ENCODE measurements around the gene SUPV3L1. TPM values are rescaled to one million over a fixed set of nuclear protein-coding genes. Genes with fewer than 3 reads are reported as not detected.

SUPV3L1 gene
- total and polyA plus RNA-seq, 2 of the 8 experiments (the other 6 are each of a cell fraction or from before 2014, with no cell fraction given): 34.6 to 45.6 TPM

- H3K79me1 ChIP-seq (ENCODE audit: low read depth, low read length): no peaks in the 10 kb centered on the region
- no peak overlapping the region for H2BK15ac ChIP-seq (ENCODE audit: low read length)
- no peak overlapping the region for H2BK20ac ChIP-seq (ENCODE audit: low read length)
- FAIRE-seq (no peak), DNase-seq (ENCODE audit: low read depth in 1 of 2, low spot score in 2 of 2) (no peak)
- no peak overlapping the region for H2AFZ ChIP-seq (ENCODE audit: low read length)
- no peak overlapping the region for H2BK12ac ChIP-seq (ENCODE audit: low read depth, low read length)
- POLR2A ChIA-PET (ENCODE audit: partially characterized antibody): no interaction called here
- TF ChIP-seq FOSL1 (IDR thresholded peaks at IDR 0.05; ENCODE audit: insufficient read depth, low read depth, low read length) (no peak), HDAC6 (IDR thresholded peaks at IDR 0.05; ENCODE audit: low read depth, low read length) (no peak), BRCA1 (IDR thresholded peaks at IDR 0.05; ENCODE audit: low read depth, low read length) (no peak), HDAC2 (IDR thresholded peaks at IDR 0.05; ENCODE audit: borderline replicate concordance in 1 of 2, low read depth in 2 of 2, low read length in 2 of 2) (no peak), POLR2A (IDR thresholded peaks at IDR 0.05; ENCODE audit: control extremely low read depth in 1 of 2, low read depth in 2 of 2, low read length in 2 of 2) (no peak), JUN (IDR thresholded peaks at IDR 0.05; ENCODE audit: low read depth, low read length) (no peak), SUZ12 (IDR thresholded peaks at IDR 0.05; ENCODE audit: low read length) (no peak), EP300 (IDR thresholded peaks at IDR 0.05; ENCODE audit: borderline replicate concordance in 1 of 2, low read depth in 2 of 2, low read length in 2 of 2) (no peak), TAF7 (optimal IDR thresholded peaks at IDR 0.05; ENCODE audit: borderline replicate concordance, low read depth, low read length) (no peak), POLR2AphosphoS5 (IDR thresholded peaks at IDR 0.05; ENCODE audit: low read depth, low read length) (no peak)
- H3K27ac ChIP-seq (ENCODE audit: low read depth, low read length): no peak overlapping the region
- no peak overlapping the region for H4K5ac ChIP-seq (ENCODE audit: insufficient read length, low read depth, low read length)
- no peaks in the 10 kb centered on the region for H4K20me1 ChIP-seq (replicated peaks in 1 of 2; ENCODE audit: control insufficient read depth in 1 of 2, insufficient read depth in 2 of 2, low read length in 2 of 2)
- 91% methylated on average over 6 of the region's 6 CpGs; no CpG with 5 or more reads in 1 of the 2 experiments for WGBS, 2 experiments (ENCODE audit: extremely low coverage in 1 of 2, insufficient coverage in 1 of 2, insufficient read length in 1 of 2, insufficient replicate concordance in 2 of 2, low coverage in 1 of 2, low lambda C conversion rate in 2 of 2, missing lambda C conversion rate in 1 of 2)
- CTCF ChIA-PET (ENCODE audit: partially characterized antibody): interaction anchor here (0.9 to 1.3 kb wide), 4 partner anchors 9 to 13 kb away, joined by 3 read pairs; no protein-coding TSS in a partner anchor
- H3K4me2 ChIP-seq (ENCODE audit: insufficient read depth in 1 of 2, low read depth in 2 of 2, low read length in 2 of 2): no peak overlapping the region
- H3K4ac ChIP-seq (replicated peaks; ENCODE audit: insufficient read length, low read depth, low read length): no peak overlapping the region
- H2AK5ac ChIP-seq (ENCODE audit: low read depth, low read length): no peak overlapping the region
- H3K23ac ChIP-seq (ENCODE audit: insufficient read length): no peak overlapping the region
- H4K8ac ChIP-seq (ENCODE audit: extremely low read depth, insufficient read depth, low read length): no peak overlapping the region
- H3K4me1 ChIP-seq (replicated peaks in 1 of 4; ENCODE audit: control insufficient read depth in 3 of 4, insufficient read depth in 4 of 4, low read length in 3 of 4): no peaks in the 10 kb centered on the region
- no peak overlapping the region for H2BK5ac ChIP-seq (ENCODE audit: low read depth, low read length)
- no peak overlapping the region for H3K9ac ChIP-seq (replicated peaks in 1 of 4; ENCODE audit: extremely low read depth in 1 of 4, low read depth in 3 of 4, low read length in 3 of 4)
- no peaks in the 10 kb centered on the region for H3K27me3 ChIP-seq (replicated peaks in 1 of 4; ENCODE audit: control insufficient read depth in 3 of 4, extremely low read depth in 1 of 4, insufficient read depth in 3 of 4, low read length in 3 of 4)
- no peak overlapping the region for H3K56ac ChIP-seq (replicated peaks; ENCODE audit: insufficient read length, low read depth, low read length)
- H3K18ac ChIP-seq (ENCODE audit: extremely low read depth, low read length): no peak overlapping the region
- H3K23me2 ChIP-seq (ENCODE audit: low read depth, low read length): no peaks in the 10 kb centered on the region
- no peak overlapping the region for H3K14ac ChIP-seq (ENCODE audit: insufficient read length)
- H3K79me2 ChIP-seq (ENCODE audit: control insufficient read depth in 1 of 2, insufficient read depth in 2 of 2, low read length in 2 of 2): no peaks in the 10 kb centered on the region
- no peak overlapping the region for H4K91ac ChIP-seq (replicated peaks; ENCODE audit: insufficient read length, low read length)
- no peaks in the 10 kb centered on the region for H3K36me3 ChIP-seq (ENCODE audit: control insufficient read depth in 2 of 4, insufficient read depth in 4 of 4, low read length in 3 of 4)
- no peaks in the 10 kb centered on the region for H3K9me3 ChIP-seq (ENCODE audit: insufficient read depth in 2 of 2, low read depth in 1 of 2, low read length in 1 of 2)
- H2BK120ac ChIP-seq (replicated peaks; ENCODE audit: low read depth, low read length): no peak overlapping the region
- H3K4me3 ChIP-seq (ENCODE audit: extremely low read depth in 1 of 4, insufficient read depth in 2 of 4, low read depth in 3 of 4, low read length in 4 of 4): no peak overlapping the region
Observed at GRCh38 chr10:69214666-69215131, 34.7 kb downstream of the SUPV3L1 start.

Data from H1 (cell line).